ENCODE data around the gene PLCXD3.

The PLCXD3 gene

GRCh38 chr5:41312478-41313060, 197.8 kb downstream of the PLCXD3 start:
- no peak for TF ChIP-seq CTCF (IDR thresholded peaks at IDR 0.05; ENCODE audit: low read depth, low read length)
- H3K4me3 ChIP-seq (ENCODE audit: low read depth, low read length), result no peak overlapping the region

DNA sequence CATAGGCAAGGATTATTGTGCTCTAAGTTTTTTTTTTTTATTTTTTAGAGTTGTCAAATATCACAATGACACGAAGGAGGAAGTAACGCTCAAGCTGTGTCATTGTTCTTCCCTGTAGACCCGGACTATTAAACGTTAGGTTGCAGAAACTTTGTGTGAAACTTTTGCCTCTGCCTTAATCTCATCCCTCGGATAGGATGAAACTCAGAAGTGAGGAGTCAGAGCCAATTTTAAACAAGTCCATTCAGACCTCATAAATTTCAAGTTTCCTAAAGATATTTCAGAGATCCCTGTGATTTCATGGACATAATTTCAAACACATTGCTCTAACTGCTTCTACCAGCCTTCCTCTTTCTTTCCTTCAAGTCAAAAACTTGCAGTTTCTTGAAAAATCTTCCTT, 198.3 kb downstream of the PLCXD3 start:
- H3K4me3 ChIP-seq (ENCODE audit: low read depth, low read length), result no peak overlapping the region
- no peak for TF ChIP-seq CTCF (IDR thresholded peaks at IDR 0.05; ENCODE audit: low read depth, low read length)

- H3K4me3 ChIP-seq (ENCODE audit: low read depth, low read length), result no peak overlapping the region
- no peak for TF ChIP-seq CTCF (IDR thresholded peaks at IDR 0.05; ENCODE audit: low read depth, low read length)
Measured at GRCh38 chr5:41309275-41309674, 201.1 kb downstream of the PLCXD3 start.

- no peak overlapping the region for H3K4me3 ChIP-seq (ENCODE audit: low read depth, low read length)
- TF ChIP-seq CTCF (IDR thresholded peaks at IDR 0.05; ENCODE audit: low read depth, low read length), result no peak
Measured at GRCh38 chr5:41306005-41306404, 204.4 kb downstream of the PLCXD3 start.

- no peak overlapping the region for H3K4me3 ChIP-seq (ENCODE audit: low read depth, low read length)
- no peak for TF ChIP-seq CTCF (IDR thresholded peaks at IDR 0.05; ENCODE audit: low read depth, low read length)
Measured at GRCh38 chr5:41305056-41305455, 205.3 kb downstream of the PLCXD3 start.

GRCh38 chr5:41296066-41296465, 214.3 kb downstream of the PLCXD3 start:
- H3K4me3 ChIP-seq (ENCODE audit: low read depth, low read length), result no peak overlapping the region
- no peak for TF ChIP-seq CTCF (IDR thresholded peaks at IDR 0.05; ENCODE audit: low read depth, low read length)

DNA sequence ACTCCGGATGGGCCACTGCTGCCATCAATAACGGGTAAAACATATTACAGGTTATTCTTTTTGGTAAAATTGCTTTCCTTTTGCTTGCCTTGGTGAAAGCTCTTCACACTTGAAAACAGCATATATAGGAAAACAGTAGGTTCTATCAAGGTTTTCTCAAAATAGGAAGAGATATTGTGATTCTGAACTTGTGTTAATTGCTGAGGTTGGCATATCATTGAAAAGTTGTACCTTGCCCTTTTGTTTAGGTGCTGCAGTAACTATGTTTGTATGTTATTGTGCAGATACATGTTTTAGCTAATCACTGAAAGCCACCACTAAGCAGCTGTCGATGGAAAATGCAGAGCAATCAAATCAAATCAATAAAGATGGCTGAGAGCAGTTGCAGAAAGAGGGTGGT, 219.1 kb downstream of the PLCXD3 start:
- H3K4me3 ChIP-seq (ENCODE audit: low read depth, low read length), result no peak overlapping the region
- TF ChIP-seq CTCF (IDR thresholded peaks at IDR 0.05; ENCODE audit: low read depth, low read length), result no peak
